NCI-H187 (cell line): ENCODE data around the gene ITIH1.
A peak's percentile ranks its signal among the peaks of the same experiment; 100 is the strongest.
"Not testable (repeated sequence)": the region's sequence is repeated elsewhere in the genome, so short reads cannot be mapped to it uniquely, and the experiment has no call there.

Experiments
- DNase-seq, 2 experiments: peaks; one replicate each; lab custom pipeline; 2025; lab: John Stamatoyannopoulos, UW

The ITIH1 gene

GRCh38 chr3:52777127-52777958 lies at the start of gene ITIH1:
ITIH1 (plus strand) TSS chr3:52777599; CDS start chr3:52777616, 17 bp downstream.
- DNase-seq = no peak

- DNase-seq = not testable (repeated sequence)
Measured at GRCh38 chr3:52728753-52729152, 48.6 kb upstream of the ITIH1 start.

- DNase-seq = no peak
Measured at GRCh38 chr3:52730681-52731080, 46.7 kb upstream of the ITIH1 start.

- no peak for DNase-seq
Measured at GRCh38 chr3:52731590-52731989, 45.8 kb upstream of the ITIH1 start.

- no peak for DNase-seq
Measured at GRCh38 chr3:52733256-52733891, 44.0 kb upstream of the ITIH1 start.

GRCh38 chr3:52739730-52740129 lies 37.7 kb upstream of the ITIH1 start:
- DNase-seq = no peak

GRCh38 chr3:52742418-52743041 lies 34.9 kb upstream of the ITIH1 start:
- no peak for DNase-seq

- DNase-seq = no peak
Measured at GRCh38 chr3:52743152-52743551, 34.2 kb upstream of the ITIH1 start.

GRCh38 chr3:52743721-52744120 lies 33.7 kb upstream of the ITIH1 start:
- no peak for DNase-seq

- no peak for DNase-seq
Measured at GRCh38 chr3:52752045-52752660, 25.2 kb upstream of the ITIH1 start.

GRCh38 chr3:52754373-52754772 lies 23.0 kb upstream of the ITIH1 start:
- no peak for DNase-seq

- DNase-seq = no peak
Measured at GRCh38 chr3:52756141-52756540, 21.3 kb upstream of the ITIH1 start.

GRCh38 chr3:52763466-52763865 lies 13.9 kb upstream of the ITIH1 start:
- no peak for DNase-seq

GRCh38 chr3:52769786-52770455 lies 7.5 kb upstream of the ITIH1 start:
- DNase-seq = no peak

- peak; percentile 60 to 68 for DNase-seq
Measured at GRCh38 chr3:52770496-52771333, 6.7 kb upstream of the ITIH1 start, which contains the start of gene NEK4. NEK4 (minus strand) TSS chr3:52770940; CDS start chr3:52770746, 194 bp downstream.

GRCh38 chr3:52771334-52771681 lies 6.1 kb upstream of the ITIH1 start:
- DNase-seq = no peak

GRCh38 chr3:52771702-52772101 lies 5.7 kb upstream of the ITIH1 start:
- DNase-seq = no peak

GRCh38 chr3:52773361-52774065 lies 3.9 kb upstream of the ITIH1 start:
- DNase-seq = no peak

GRCh38 chr3:52774066-52774713 lies 3.2 kb upstream of the ITIH1 start:
- no peak for DNase-seq
